SK-N-SH (cell line): Measurements from ENCODE around the gene VEGFA. TPM values are rescaled to one million over a fixed set of nuclear protein-coding genes. Genes with fewer than 3 reads are reported as not detected.

ENCODE experiments used
- CTCF ChIA-PET: fragments of 300-600, 350-600 bp; formaldehyde crosslinking; extraction: SDS; loops from one replicate; lab custom pipeline; 2021; lab: Yijun Ruan, JAX
- POLR2A ChIA-PET: fragments of 350-600 bp; sonication (Branson Sonifier 250); formaldehyde crosslinking; extraction: SDS; loops from one replicate; lab custom pipeline; 2020; ENCODE audit warnings: antibody characterized with exemption, inconsistent platforms; lab: Yijun Ruan, JAX
- DNase-seq: peaks from one replicate; pipeline ENCODE4 v3.0.0; 2012
- H2AFZ ChIP-seq: fragments of 200-600 bp; sonication (generic); 2 replicates; pipeline ENCODE4 v1.8.1; 2016; ENCODE audit warnings: antibody characterized with exemption, mild to moderate bottlenecking, low read depth
- H3F3A ChIP-seq: fragments of 200-600 bp; sonication (generic); replicated peaks from 2 replicates; pipeline ENCODE3; 2016; ENCODE audit warnings: antibody characterized with exemption, mild to moderate bottlenecking; ENCODE audit not compliant: insufficient read depth
- H3K27ac ChIP-seq, 2 experiments: fragments of 200-500 bp in 1 of 2; fragments of 200-600 bp in 1 of 2; sonication (Bioruptor generic) in 1 of 2; sonication (generic), shearing (Covaris generic) in 1 of 2; 2 replicates each; pipeline versions ENCODE4 v1.5.1 to v1.6.1; 2014 to 2016; ENCODE audit warnings: low read depth in 2 of 2, inconsistent platforms in 1 of 2, low read length in 1 of 2, mild to moderate bottlenecking in 1 of 2, mixed read lengths in 1 of 2
- H3K27me3 ChIP-seq: fragments of 200-600 bp; sonication (generic), shearing (Covaris generic); 2 replicates; pipeline ENCODE4 v1.6.1; 2016; ENCODE audit warnings: mixed run types; ENCODE audit not compliant: insufficient read depth
- H3K36me3 ChIP-seq, 2 experiments: fragments of 200-500 bp in 1 of 2; fragments of 200-600 bp in 1 of 2; sonication (Bioruptor generic) in 1 of 2; sonication (generic) in 1 of 2; replicated peaks in 1 of 2; 2 replicates each; pipeline versions ENCODE3 to v1.5.1; 2014 to 2016; ENCODE audit warnings: low read length in 1 of 2, mild to moderate bottlenecking in 1 of 2; ENCODE audit not compliant: insufficient read depth in 2 of 2, control insufficient read depth in 1 of 2
- H3K4me1 ChIP-seq, 2 experiments: fragments of 200-500 bp in 1 of 2; fragments of 200-600 bp in 1 of 2; sonication (Bioruptor generic) in 1 of 2; sonication (generic), shearing (Covaris generic) in 1 of 2; 2 replicates each; pipeline versions ENCODE4 v1.5.1 to v1.6.1; 2014 to 2016; ENCODE audit warnings: low read depth in 1 of 2, low read length in 1 of 2, mixed run types in 1 of 2; ENCODE audit not compliant: insufficient read depth in 2 of 2, control insufficient read depth in 1 of 2
- H3K4me2 ChIP-seq: fragments of 200-600 bp; sonication (generic), shearing (Covaris generic); 2 replicates; pipeline ENCODE4 v1.6.1; 2017; ENCODE audit warnings: mixed run types
- H3K4me3 ChIP-seq, 2 experiments: fragments of 200-500 bp in 1 of 2; fragments of 200-600 bp in 1 of 2; sonication (Bioruptor generic) in 1 of 2; sonication (generic), shearing (Covaris generic) in 1 of 2; 2 replicates each; pipeline versions ENCODE4 v1.5.1 to v1.8.1; 2014 to 2016; ENCODE audit warnings: low read depth in 2 of 2, inconsistent platforms in 1 of 2, low read length in 1 of 2, mild to moderate bottlenecking in 1 of 2, mixed read lengths in 1 of 2, moderate library complexity in 1 of 2
- H3K79me2 ChIP-seq: fragments of 200-600 bp; sonication (generic); 2 replicates; pipeline ENCODE4 v1.8.1; 2017; ENCODE audit warnings: mild to moderate bottlenecking; ENCODE audit not compliant: insufficient read depth
- H3K9ac ChIP-seq: fragments of 200-600 bp; sonication (generic); 2 replicates; pipeline ENCODE4 v1.6.1; 2017; ENCODE audit warnings: mixed run types
- H3K9me2 ChIP-seq: fragments of 200-600 bp; sonication (generic); 2 replicates; pipeline ENCODE4 v1.6.1; 2017; ENCODE audit warnings: mixed run types
- H3K9me3 ChIP-seq: fragments of 200-600 bp; sonication (generic); 2 replicates; pipeline ENCODE4 v1.6.1; 2017; ENCODE audit warnings: mixed run types, mild to moderate bottlenecking, moderate library complexity
- H4K20me1 ChIP-seq: fragments of 200-600 bp; sonication (generic); 2 replicates; pipeline ENCODE4 v1.6.1; 2017; ENCODE audit warnings: mild to moderate bottlenecking, mixed run types; ENCODE audit not compliant: insufficient read depth
- CHD2 ChIP-seq: fragments of 150-350 bp; IDR thresholded peaks from 2 replicates; pipeline ENCODE4 v1.6.1; 2018; ENCODE audit warnings: low read length; ENCODE audit not compliant: partially characterized antibody
- ELF1 ChIP-seq: IDR thresholded peaks from 2 replicates; pipeline ENCODE4 v1.4.0; 2012
- FOSL2 ChIP-seq: IDR thresholded peaks from 2 replicates; pipeline ENCODE4 v1.4.0; 2012; ENCODE audit warnings: low read depth, mild to moderate bottlenecking, moderate library complexity, borderline replicate concordance
- GABPA ChIP-seq: IDR thresholded peaks from 2 replicates; pipeline ENCODE4 v1.4.0; 2012; ENCODE audit warnings: low read depth, mild to moderate bottlenecking
- MEF2A ChIP-seq: IDR thresholded peaks from 2 replicates; pipeline ENCODE4 v1.4.0; 2012; ENCODE audit warnings: low read depth, borderline replicate concordance
- MXI1 ChIP-seq: IDR thresholded peaks from 2 replicates; pipeline ENCODE4 v1.6.1; 2012; ENCODE audit warnings: mild to moderate bottlenecking, low read depth, low read length, improper control_type of control experiment
- RCOR1 ChIP-seq: fragments of 150-350 bp; IDR thresholded peaks from 2 replicates; pipeline ENCODE4 v1.6.1; 2017; ENCODE audit warnings: antibody characterized with exemption, low read length
- RXRA ChIP-seq: IDR thresholded peaks from 2 replicates; pipeline ENCODE4 v1.4.0; 2012; ENCODE audit warnings: low read depth, mild to moderate bottlenecking, borderline replicate concordance
- TAF1 ChIP-seq: IDR thresholded peaks from 2 replicates; pipeline ENCODE4 v1.6.1; 2012; ENCODE audit warnings: low read depth, mild to moderate bottlenecking, low read length, moderate library complexity, borderline replicate concordance
- TCF12 ChIP-seq: IDR thresholded peaks from 2 replicates; pipeline ENCODE4 v1.4.0; 2012
- TEAD4 ChIP-seq: IDR thresholded peaks from 2 replicates; pipeline ENCODE4 v1.4.0; 2012; ENCODE audit warnings: mild to moderate bottlenecking, borderline replicate concordance; ENCODE audit not compliant: insufficient read depth
- YY1 ChIP-seq: IDR thresholded peaks from 2 replicates; pipeline ENCODE4 v1.4.0; 2012; ENCODE audit warnings: low read depth, mild to moderate bottlenecking
- WGBS: methylation state at CpG from one replicate; pipeline ENCODE4 v1.1.6; 2017; ENCODE audit warnings: low lambda C conversion rate; 5-methylcytosine and 5-hydroxymethylcytosine counted together
- polyA plus RNA-seq, 3 experiments: library from polyadenylated mRNA; depleted of rRNA; stranded (reverse); fragments of >200 nt; gene quantifications; 2 replicates each; pipeline ENCODE4 v1.2.3, GENCODE V29; 2012
- TF ChIP-seq, protein P1 (sequence below): IDR thresholded peaks from 2 replicates; pipeline ENCODE4 v1.6.1; 2012; ENCODE audit warnings: mild to moderate bottlenecking, low read depth, low read length, moderate library complexity
- TF ChIP-seq, protein P2 (sequence below): fragments of 150-350 bp; IDR thresholded peaks from 2 replicates; pipeline ENCODE4 v1.6.1; 2016; ENCODE audit warnings: mild to moderate bottlenecking, low read depth, low read length

VEGFA gene
- polyA plus RNA-seq, 1 of the 3 experiments (the other 2 are of a cell fraction), result 81.0 TPM

GRCh38 chr6:43735642-43736199 is 34.3 kb upstream of the VEGFA start:
- WGBS, result 50% methylated on average over 1 of the region's 2 CpGs

DNA sequence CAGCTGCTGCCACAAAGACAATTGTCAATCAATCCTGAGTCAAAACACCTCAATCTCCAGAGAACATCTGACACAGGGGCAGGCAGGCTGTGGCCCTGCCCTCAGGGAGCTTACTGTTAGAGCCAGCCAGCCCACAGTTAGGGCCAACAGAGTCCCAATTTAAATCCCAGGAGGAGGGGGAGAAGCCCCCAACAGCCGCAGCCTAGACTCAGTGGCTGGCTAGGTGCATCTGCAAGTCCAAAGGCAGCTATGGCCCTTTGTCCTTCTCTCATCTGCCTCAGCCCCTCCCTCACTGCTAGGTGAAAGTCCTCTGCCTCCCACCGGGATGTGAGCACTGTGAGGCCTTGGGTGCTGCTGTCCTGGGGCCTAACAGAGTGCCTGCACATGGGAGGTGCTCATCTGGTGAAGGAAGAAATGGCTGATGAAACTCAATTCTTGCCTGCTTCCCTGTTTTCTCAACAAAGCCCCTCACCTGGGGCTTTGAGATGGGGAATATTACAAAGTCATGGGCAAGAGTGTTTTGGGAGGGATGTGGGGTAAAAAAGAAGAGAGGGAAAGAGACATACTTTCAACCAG is 33.7 kb upstream of the VEGFA start:
- H3K4me1 ChIP-seq, result peaks cover 0 to 19% of the 10 kb centered on the region in 2 experiments; a peak in 1 of 4 replicates
- TF ChIP-seq MXI1 (no peak), RXRA (no peak), ELF1 (no peak)
- TF ChIP-seq, protein P1, sequence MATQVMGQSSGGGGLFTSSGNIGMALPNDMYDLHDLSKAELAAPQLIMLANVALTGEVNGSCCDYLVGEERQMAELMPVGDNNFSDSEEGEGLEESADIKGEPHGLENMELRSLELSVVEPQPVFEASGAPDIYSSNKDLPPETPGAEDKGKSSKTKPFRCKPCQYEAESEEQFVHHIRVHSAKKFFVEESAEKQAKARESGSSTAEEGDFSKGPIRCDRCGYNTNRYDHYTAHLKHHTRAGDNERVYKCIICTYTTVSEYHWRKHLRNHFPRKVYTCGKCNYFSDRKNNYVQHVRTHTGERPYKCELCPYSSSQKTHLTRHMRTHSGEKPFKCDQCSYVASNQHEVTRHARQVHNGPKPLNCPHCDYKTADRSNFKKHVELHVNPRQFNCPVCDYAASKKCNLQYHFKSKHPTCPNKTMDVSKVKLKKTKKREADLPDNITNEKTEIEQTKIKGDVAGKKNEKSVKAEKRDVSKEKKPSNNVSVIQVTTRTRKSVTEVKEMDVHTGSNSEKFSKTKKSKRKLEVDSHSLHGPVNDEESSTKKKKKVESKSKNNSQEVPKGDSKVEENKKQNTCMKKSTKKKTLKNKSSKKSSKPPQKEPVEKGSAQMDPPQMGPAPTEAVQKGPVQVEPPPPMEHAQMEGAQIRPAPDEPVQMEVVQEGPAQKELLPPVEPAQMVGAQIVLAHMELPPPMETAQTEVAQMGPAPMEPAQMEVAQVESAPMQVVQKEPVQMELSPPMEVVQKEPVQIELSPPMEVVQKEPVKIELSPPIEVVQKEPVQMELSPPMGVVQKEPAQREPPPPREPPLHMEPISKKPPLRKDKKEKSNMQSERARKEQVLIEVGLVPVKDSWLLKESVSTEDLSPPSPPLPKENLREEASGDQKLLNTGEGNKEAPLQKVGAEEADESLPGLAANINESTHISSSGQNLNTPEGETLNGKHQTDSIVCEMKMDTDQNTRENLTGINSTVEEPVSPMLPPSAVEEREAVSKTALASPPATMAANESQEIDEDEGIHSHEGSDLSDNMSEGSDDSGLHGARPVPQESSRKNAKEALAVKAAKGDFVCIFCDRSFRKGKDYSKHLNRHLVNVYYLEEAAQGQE, result no peak
- TF ChIP-seq, all 33 proteins: peak for 0
- WGBS, result 58% methylated on average over 2 of the region's 2 CpGs
- H3K9me3 ChIP-seq, result peaks cover 3% of the 10 kb centered on the region; the same call in 1 of the 2 replicates
- no peak overlapping the region for H3K4me3 ChIP-seq
- DNase-seq, result peak; percentile 5
- H3K36me3 ChIP-seq, result no peaks in the 10 kb centered on the region
- H3K4me2 ChIP-seq, result no peak overlapping the region
- CTCF ChIA-PET, result interaction anchor here (1.0 to 2.7 kb wide), 4 partner anchors 13 to 343 kb away, joined by 3 to 8 read pairs (median 4); partner anchors contain the start of gene VEGFA
- H3K9ac ChIP-seq, result no peak overlapping the region
- H3K79me2 ChIP-seq, result no peaks in the 10 kb centered on the region
- no peaks in the 10 kb centered on the region for H3K9me2 ChIP-seq
- H3K27ac ChIP-seq, result no peak overlapping the region
- H4K20me1 ChIP-seq, result no peaks in the 10 kb centered on the region
- POLR2A ChIA-PET, result no interaction called here
- H2AFZ ChIP-seq, result no peak overlapping the region
- no peaks in the 10 kb centered on the region for H3F3A ChIP-seq
- no peaks in the 10 kb centered on the region for H3K27me3 ChIP-seq

More at GRCh38 chr6:43735642-43736199, 34.3 kb upstream of the VEGFA start:
- H3K9me3 ChIP-seq, result peaks cover 8% of the 10 kb centered on the region
- no peaks in the 10 kb centered on the region for H3K27me3 ChIP-seq
- H3K4me1 ChIP-seq, result peaks cover 0 to 14% of the 10 kb centered on the region in 2 experiments; a peak in 1 of 4 replicates
- CTCF ChIA-PET, result interaction anchor here (1.0 to 2.7 kb wide), 4 partner anchors 12 to 344 kb away, joined by 3 to 8 read pairs (median 4); partner anchors contain the start of gene VEGFA
- DNase-seq, result peak; percentile 6
- H4K20me1 ChIP-seq, result no peaks in the 10 kb centered on the region
- no peaks in the 10 kb centered on the region for H3K79me2 ChIP-seq
- no peak overlapping the region for H2AFZ ChIP-seq
- no peak overlapping the region for H3K9ac ChIP-seq
- H3K27ac ChIP-seq, result no peak overlapping the region
- no peak overlapping the region for H3K4me3 ChIP-seq
- H3K4me2 ChIP-seq, result no peak overlapping the region
- H3K9me2 ChIP-seq, result no peaks in the 10 kb centered on the region
- POLR2A ChIA-PET, result no interaction called here
- H3F3A ChIP-seq, result no peaks in the 10 kb centered on the region
- no peaks in the 10 kb centered on the region for H3K36me3 ChIP-seq
- TF ChIP-seq TCF12 (no peak), CHD2 (no peak), GABPA (no peak), ELF1 (no peak), YY1 (no peak), TAF1 (no peak), FOSL2 (no peak), TEAD4 (no peak), RCOR1 (no peak), MEF2A (no peak)
- TF ChIP-seq, protein P2, sequence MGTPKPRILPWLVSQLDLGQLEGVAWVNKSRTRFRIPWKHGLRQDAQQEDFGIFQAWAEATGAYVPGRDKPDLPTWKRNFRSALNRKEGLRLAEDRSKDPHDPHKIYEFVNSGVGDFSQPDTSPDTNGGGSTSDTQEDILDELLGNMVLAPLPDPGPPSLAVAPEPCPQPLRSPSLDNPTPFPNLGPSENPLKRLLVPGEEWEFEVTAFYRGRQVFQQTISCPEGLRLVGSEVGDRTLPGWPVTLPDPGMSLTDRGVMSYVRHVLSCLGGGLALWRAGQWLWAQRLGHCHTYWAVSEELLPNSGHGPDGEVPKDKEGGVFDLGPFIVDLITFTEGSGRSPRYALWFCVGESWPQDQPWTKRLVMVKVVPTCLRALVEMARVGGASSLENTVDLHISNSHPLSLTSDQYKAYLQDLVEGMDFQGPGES, result no peak
- TF ChIP-seq, protein P1, result no peak
